Erythroblast (primary cell): ENCODE results near the gene NRXN3.

Experiments used
- GATA1 ChIP-seq: IDR thresholded peaks from 2 replicates; pipeline ENCODE4 v1.6.1; 2011; ENCODE audit warnings: low read depth, mild to moderate bottlenecking, control low read depth, low read length, moderate library complexity
- POLR2A ChIP-seq: IDR thresholded peaks from 2 replicates; pipeline ENCODE4 v1.6.1; 2011; ENCODE audit warnings: mild to moderate bottlenecking, low read length

- TF ChIP-seq POLR2A (no peak), GATA1 (no peak)
Observed at GRCh38 chr14:78713716-78714115, 543.5 kb downstream of the NRXN3 start.
